ENCODE results near the gene PDE3A. TPM values are rescaled to one million over a fixed set of nuclear protein-coding genes. Genes with fewer than 3 reads are reported as not detected.

PDE3A gene
- total RNA-seq, 3 donors from 2014 or later: 7.0 to 11.5 (median 9.4) TPM

- TF ChIP-seq POLR2A (IDR thresholded peaks at IDR 0.05): no peak
- no peak for TF ChIP-seq POLR2AphosphoS5 (IDR thresholded peaks at IDR 0.05)
- no peak for TF ChIP-seq CTCF (IDR thresholded peaks at IDR 0.05)
- Histone ChIP-seq H3K36me3 (no peaks in the 10 kb centered on the region), H3K9me3 (no peaks in the 10 kb centered on the region), H3K4me3 (no peak overlapping the region), H3K4me1 (no peaks in the 10 kb centered on the region), H3K27ac (no peak overlapping the region), H3K27me3 (no peaks in the 10 kb centered on the region)
- intact Hi-C loops (cut with DNase I; ENCODE audit: low total_unique reads): no loop called here
- no peak for DNase-seq (ENCODE audit: low spot score in 2 of 2)
These were observed 216.8 kb downstream of the PDE3A start for GRCh38 chr12:20585055-20585625.

GRCh38 chr12:20585913-20586312 lies 217.6 kb downstream of the PDE3A start:
- H3K4me3 ChIP-seq: no peak overlapping the region
- no peaks in the 10 kb centered on the region for H3K36me3 ChIP-seq
- H3K27ac ChIP-seq: no peak overlapping the region
- H3K9me3 ChIP-seq: no peaks in the 10 kb centered on the region
- TF ChIP-seq CTCF (IDR thresholded peaks at IDR 0.05) (no peak), POLR2A (IDR thresholded peaks at IDR 0.05) (no peak), POLR2AphosphoS5 (IDR thresholded peaks at IDR 0.05) (no peak)
- H3K4me1 ChIP-seq: no peaks in the 10 kb centered on the region
- no peak for DNase-seq (ENCODE audit: low spot score in 2 of 2)
- no peaks in the 10 kb centered on the region for H3K27me3 ChIP-seq
- intact Hi-C loops (cut with DNase I; ENCODE audit: low total_unique reads): no loop called here

GRCh38 chr12:20588042-20588441 lies 219.7 kb downstream of the PDE3A start:
- no peak for TF ChIP-seq POLR2A (IDR thresholded peaks at IDR 0.05)
- no peak for TF ChIP-seq CTCF (IDR thresholded peaks at IDR 0.05)
- no peak for TF ChIP-seq POLR2AphosphoS5 (IDR thresholded peaks at IDR 0.05)
- DNase-seq (ENCODE audit: low spot score in 2 of 2): no peak
- Histone ChIP-seq H3K4me1 (no peaks in the 10 kb centered on the region), H3K4me3 (no peak overlapping the region), H3K36me3 (no peaks in the 10 kb centered on the region), H3K27me3 (no peaks in the 10 kb centered on the region), H3K9me3 (no peaks in the 10 kb centered on the region), H3K27ac (no peak overlapping the region)
- intact Hi-C loops (cut with DNase I; ENCODE audit: low total_unique reads): no loop called here

GRCh38 chr12:20590570-20590969 lies 222.2 kb downstream of the PDE3A start:
- no peak overlapping the region for H3K27ac ChIP-seq
- no peaks in the 10 kb centered on the region for H3K9me3 ChIP-seq
- TF ChIP-seq POLR2A (IDR thresholded peaks at IDR 0.05) (no peak), POLR2AphosphoS5 (IDR thresholded peaks at IDR 0.05) (no peak)
- no peaks in the 10 kb centered on the region for H3K36me3 ChIP-seq
- no peaks in the 10 kb centered on the region for H3K27me3 ChIP-seq
- no peak for DNase-seq (ENCODE audit: low spot score in 2 of 2)
- H3K4me1 ChIP-seq: no peaks in the 10 kb centered on the region
- intact Hi-C loops (cut with DNase I; ENCODE audit: low total_unique reads): no loop called here
- H3K4me3 ChIP-seq: no peak overlapping the region

- no peaks in the 10 kb centered on the region for H3K27me3 ChIP-seq
- DNase-seq (ENCODE audit: low spot score in 2 of 2): no peak
- no peaks in the 10 kb centered on the region for H3K4me1 ChIP-seq
- no peaks in the 10 kb centered on the region for H3K36me3 ChIP-seq
- no peak overlapping the region for H3K27ac ChIP-seq
- no peaks in the 10 kb centered on the region for H3K9me3 ChIP-seq
- TF ChIP-seq POLR2AphosphoS5 (IDR thresholded peaks at IDR 0.05) (no peak), POLR2A (IDR thresholded peaks at IDR 0.05) (no peak), CTCF (IDR thresholded peaks at IDR 0.05) (no peak)
- intact Hi-C loops (cut with DNase I; ENCODE audit: low total_unique reads): no loop called here
- no peak overlapping the region for H3K4me3 ChIP-seq
These were observed 224.2 kb downstream of the PDE3A start for GRCh38 chr12:20592556-20592955.

GRCh38 chr12:20593611-20594010 lies 225.3 kb downstream of the PDE3A start:
- no peak overlapping the region for H3K27ac ChIP-seq
- TF ChIP-seq CTCF (IDR thresholded peaks at IDR 0.05) (no peak), POLR2A (IDR thresholded peaks at IDR 0.05) (no peak), POLR2AphosphoS5 (IDR thresholded peaks at IDR 0.05) (no peak)

More at GRCh38 chr12:20593611-20594010, 225.3 kb downstream of the PDE3A start:
- Histone ChIP-seq H3K36me3 (no peaks in the 10 kb centered on the region), H3K4me3 (no peak overlapping the region), H3K27me3 (no peaks in the 10 kb centered on the region), H3K4me1 (no peaks in the 10 kb centered on the region), H3K9me3 (no peaks in the 10 kb centered on the region)
- intact Hi-C loops (cut with DNase I; ENCODE audit: low total_unique reads): no loop called here
- DNase-seq (ENCODE audit: low spot score in 2 of 2): no peak

All from breast epithelium (tissue), 4 donors.